GM13976 (cell line): Measurements from ENCODE around the gene ZNF598.

ENCODE experiments used
- DNase-seq: peaks from one replicate; pipeline ENCODE4 v3.0.0; 2012; ENCODE audit warnings: low spot score
- CTCF ChIP-seq: IDR thresholded peaks from 2 replicates; pipeline ENCODE4 v1.5.1; 2012; ENCODE audit warnings: borderline replicate concordance, mild to moderate bottlenecking; ENCODE audit not compliant: insufficient read depth; ENCODE audit errors: extremely low read depth, missing control alignments, control extremely low read depth
- in situ Hi-C: fragments of 300-500 bp; cut with MboI; formaldehyde crosslinking; loops from one replicate; pipeline ENCODE4 v1.12.0; 2022; ENCODE audit warnings: low sequenced_read_pairs, mixed read lengths, inconsistent platforms; ENCODE audit not compliant: unreplicated experiment

The ZNF598 gene

GRCh38 chr16:1972490-1972877, 37.1 kb downstream of the ZNF598 start:
- TF ChIP-seq CTCF: no peak
- in situ Hi-C loops: no loop called here
- DNase-seq: no peak

- in situ Hi-C loops: no loop called here
- no peak for TF ChIP-seq CTCF
- DNase-seq: peak; percentile 96
Measured at GRCh38 chr16:1971796-1972489, 37.7 kb downstream of the ZNF598 start, which contains the start of gene TBL3. TBL3 (plus strand) TSS chr16:1972053; CDS start chr16:1972165, 112 bp downstream.

- in situ Hi-C loops: no loop called here
Measured at GRCh38 chr16:1968146-1968953, 41.3 kb downstream of the ZNF598 start.

GRCh38 chr16:1966460-1966859, 43.2 kb downstream of the ZNF598 start, which contains the start of gene RNF151:
RNF151 (plus strand) TSS chr16:1966856; CDS start chr16:1966882, 26 bp downstream.
- no peak for DNase-seq
- TF ChIP-seq CTCF: no peak
- in situ Hi-C loops: no loop called here

More at GRCh38 chr16:1968146-1968953, 41.3 kb downstream of the ZNF598 start:
- no peak for DNase-seq
- TF ChIP-seq CTCF: no peak

- in situ Hi-C loops: no loop called here
- no peak for TF ChIP-seq CTCF
- no peak for DNase-seq
Measured at GRCh38 chr16:1965396-1966001, 44.1 kb downstream of the ZNF598 start.
